Sigmoid colon (tissue), 7 donors: ENCODE measurements around the gene ZNF226. TPM values are rescaled to one million over a fixed set of nuclear protein-coding genes. Genes with fewer than 3 reads are reported as not detected.

Experiments used
- polyA plus RNA-seq, 3 donors: library from polyadenylated mRNA; stranded (reverse); fragments of 200-250 nt; gene quantifications; one replicate each; pipeline ENCODE4 v1.2.3, GENCODE V29; 2013
- total RNA-seq, 4 donors: library from RNA; depleted of rRNA; stranded (reverse); fragments of >200 nt; gene quantifications; one replicate each; pipeline ENCODE4 v1.1.0, GENCODE V29; 2016
- donor health status: healthy with polysubstance abuse.
- donor health status: Bipolar disorder and iron deficiency.
- donor health status: healthy.

The ZNF226 gene
- total and polyA plus RNA-seq, 7 donors: 14.4 to 27.3 (median 18.2) TPM

Other genes with a start within 250 kb of the ZNF226 start
- 10 to 100 TPM in 3 of 4 donors, 1 to 10 TPM in 1; 5.5 to 18.2 (median 13.2) TPM for gene ZNF45, start 229.8 kb upstream of the ZNF226 start, total RNA-seq
- gene ZNF45, start 229.8 kb upstream of the ZNF226 start, polyA plus RNA-seq: 1 to 10 TPM; 2.4 to 6.4 (median 4.6) TPM
- gene ZNF221, start 213.9 kb upstream of the ZNF226 start, total RNA-seq: 1 to 10 TPM; 2.9 to 6.8 (median 4.8) TPM
- gene ZNF221, start 213.9 kb upstream of the ZNF226 start, polyA plus RNA-seq: 1 to 10 TPM in 1 of 3 donors, under 1 TPM in 1, not detected in 1; 0.60 to 1.7 TPM
- 1 to 10 TPM; 5.5 to 8.2 (median 7.5) TPM for gene ZNF155, start 180.9 kb upstream of the ZNF226 start, total RNA-seq
- 1 to 10 TPM; 1.8 to 4.5 (median 2.3) TPM for gene ZNF155, start 180.9 kb upstream of the ZNF226 start, polyA plus RNA-seq
- 10 to 100 TPM in 1 of 4 donors, 1 to 10 TPM in 3; 3.0 to 10.6 (median 5.1) TPM for gene ZNF230, start 162.1 kb upstream of the ZNF226 start, total RNA-seq
- 1 to 10 TPM; 1.2 to 2.0 (median 1.4) TPM for gene ZNF230, start 162.1 kb upstream of the ZNF226 start, polyA plus RNA-seq
- 1 to 10 TPM; 1.9 to 3.8 (median 2.4) TPM for gene ZNF222, start 139.7 kb upstream of the ZNF226 start, total RNA-seq
- gene ZNF222, start 139.7 kb upstream of the ZNF226 start, polyA plus RNA-seq: 1 to 10 TPM in 2 of 3 donors, under 1 TPM in 1; 0.60 to 2.1 (median 1.6) TPM
- 1 to 10 TPM; 2.5 to 5.0 (median 4.2) TPM for gene ZNF223, start 113.1 kb upstream of the ZNF226 start, total RNA-seq
- 1 to 10 TPM; 3.0 to 3.7 (median 3.1) TPM for gene ZNF223, start 113.1 kb upstream of the ZNF226 start, polyA plus RNA-seq
- 1 to 10 TPM; 1.8 to 3.6 (median 2.6) TPM for gene ZNF284, start 92.9 kb upstream of the ZNF226 start, total RNA-seq
- gene ZNF284, start 92.9 kb upstream of the ZNF226 start, polyA plus RNA-seq: under 1 TPM; 0.46 to 0.99 (median 0.60) TPM
- 10 to 100 TPM; 16.6 to 23.0 (median 19.6) TPM for gene ZNF224, start 70.7 kb upstream of the ZNF226 start, total RNA-seq
- 10 to 100 TPM in 1 of 3 donors, 1 to 10 TPM in 2; 7.2 to 16.1 (median 7.4) TPM for gene ZNF224, start 70.7 kb upstream of the ZNF226 start, polyA plus RNA-seq
- gene ZNF225, start 51.7 kb upstream of the ZNF226 start, total RNA-seq: 1 to 10 TPM; 3.0 to 4.9 (median 3.4) TPM
- 1 to 10 TPM in 2 of 3 donors, under 1 TPM in 1; 0.60 to 2.1 (median 1.2) TPM for gene ZNF225, start 51.7 kb upstream of the ZNF226 start, polyA plus RNA-seq
- gene ZNF234, start 23.5 kb upstream of the ZNF226 start, total RNA-seq: 10 to 100 TPM in 1 of 4 donors, 1 to 10 TPM in 3; 5.9 to 19.7 (median 7.9) TPM
- gene ZNF234, start 23.5 kb upstream of the ZNF226 start, polyA plus RNA-seq: 1 to 10 TPM in 2 of 3 donors, under 1 TPM in 1; 0.92 to 4.0 (median 1.2) TPM
- 10 to 100 TPM; 10.9 to 15.0 (median 14.3) TPM for gene ZNF227, start 47.4 kb downstream of the ZNF226 start, total RNA-seq
- 1 to 10 TPM; 2.5 to 7.4 (median 4.2) TPM for gene ZNF227, start 47.4 kb downstream of the ZNF226 start, polyA plus RNA-seq
- 1 to 10 TPM; 2.8 to 7.5 (median 3.5) TPM for gene ZNF233, start 94.8 kb downstream of the ZNF226 start, total RNA-seq
- gene ZNF233, start 94.8 kb downstream of the ZNF226 start, polyA plus RNA-seq: 1 to 10 TPM in 1 of 3 donors, under 1 TPM in 2; 0.46 to 1.2 (median 0.60) TPM
- gene ZNF235, start 139.9 kb downstream of the ZNF226 start, total RNA-seq: 10 to 100 TPM in 2 of 4 donors, 1 to 10 TPM in 2; 5.8 to 12.7 (median 9.0) TPM
- gene ZNF235, start 139.9 kb downstream of the ZNF226 start, polyA plus RNA-seq: 1 to 10 TPM; 1.2 to 2.9 (median 1.8) TPM
- 1 to 10 TPM; 3.3 to 8.9 (median 4.7) TPM for gene ZNF112, start 191.6 kb downstream of the ZNF226 start, total RNA-seq
- gene ZNF112, start 191.6 kb downstream of the ZNF226 start, polyA plus RNA-seq: 1 to 10 TPM in 2 of 3 donors, under 1 TPM in 1; 0.69 to 1.3 (median 1.2) TPM
- gene ZNF285, start 236.5 kb downstream of the ZNF226 start, total RNA-seq: 1 to 10 TPM; 3.2 to 6.3 (median 5.0) TPM
- 1 to 10 TPM in 2 of 3 donors, under 1 TPM in 1; 0.23 to 1.4 (median 1.2) TPM for gene ZNF285, start 236.5 kb downstream of the ZNF226 start, polyA plus RNA-seq